Activated T-helper 1 cell treated with anti-CD3 and anti-CD28 coated beads, Interleukin-2, amount 50 U/mL, for 16 hours (primary cell): ENCODE measurements around the gene MCTP2.

ENCODE experiments used
- DNase-seq, 2 donors: peaks; one replicate each; pipeline ENCODE4 v3.0.0-alpha.2; 2020; ENCODE audit warnings: low read depth in 1 of 2, low spot score in 1 of 2

Gene MCTP2

DNA sequence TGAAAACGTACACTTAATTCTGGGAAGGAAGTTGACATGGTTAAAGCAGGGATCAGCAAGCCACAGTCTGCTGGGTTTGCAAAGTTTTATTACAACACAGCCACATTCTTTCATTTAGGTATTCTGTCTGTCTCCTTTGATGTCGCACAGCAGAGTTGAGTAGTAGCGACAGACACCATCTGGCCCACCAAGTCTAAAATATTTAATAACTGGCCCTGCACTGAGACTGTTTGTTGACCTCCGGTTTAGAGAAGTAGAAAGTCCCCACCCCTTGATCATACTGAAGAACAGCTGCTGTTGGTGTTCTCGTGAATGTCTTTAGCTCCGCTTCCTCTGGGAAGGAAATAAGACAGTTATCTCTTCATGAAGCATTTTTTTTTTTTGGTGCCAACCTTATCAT, 66.2 kb downstream of the MCTP2 start:
- DNase-seq: no peak

GRCh38 chr15:94298364-94298763, 67.0 kb downstream of the MCTP2 start:
- no peak for DNase-seq

DNA sequence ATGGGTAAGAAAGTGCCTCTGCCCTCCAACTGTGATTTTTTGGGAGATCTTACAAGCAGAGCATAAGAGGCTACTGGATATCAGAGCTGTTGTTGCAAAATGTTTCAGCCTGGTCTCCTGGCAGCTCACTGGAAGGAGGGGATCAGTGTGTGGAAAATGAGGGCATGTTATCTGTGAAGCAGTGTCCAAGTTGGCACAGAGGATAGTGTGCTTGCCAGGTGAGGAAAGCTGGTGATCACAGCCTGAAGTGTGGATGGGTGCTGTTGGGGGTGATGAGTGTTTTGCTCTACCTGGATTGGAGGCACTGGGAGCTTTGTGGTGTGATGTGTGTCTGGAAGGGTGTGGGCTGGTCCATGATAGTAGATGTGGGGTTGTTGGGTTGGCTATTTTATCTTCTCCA, 69.3 kb downstream of the MCTP2 start:
- no peak for DNase-seq

DNA sequence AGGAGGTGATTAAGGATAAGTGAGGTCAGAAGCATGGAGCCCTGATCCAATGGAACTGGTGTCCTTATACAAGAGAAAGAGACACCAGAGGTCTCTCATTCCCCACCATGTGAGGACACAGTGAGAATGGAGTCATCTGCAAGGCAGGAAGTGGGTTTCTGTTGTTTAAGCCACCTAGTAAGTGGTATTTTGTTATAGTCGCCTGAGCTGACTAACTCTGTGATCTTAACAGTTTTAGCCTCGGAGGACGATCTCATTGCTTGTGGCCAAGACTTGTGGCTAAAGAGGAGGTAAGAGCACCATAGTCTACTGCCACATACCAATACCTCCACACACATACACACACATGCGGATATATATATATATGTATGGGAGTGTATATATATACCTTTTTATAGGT, 73.8 kb downstream of the MCTP2 start:
- no peak for DNase-seq

DNA sequence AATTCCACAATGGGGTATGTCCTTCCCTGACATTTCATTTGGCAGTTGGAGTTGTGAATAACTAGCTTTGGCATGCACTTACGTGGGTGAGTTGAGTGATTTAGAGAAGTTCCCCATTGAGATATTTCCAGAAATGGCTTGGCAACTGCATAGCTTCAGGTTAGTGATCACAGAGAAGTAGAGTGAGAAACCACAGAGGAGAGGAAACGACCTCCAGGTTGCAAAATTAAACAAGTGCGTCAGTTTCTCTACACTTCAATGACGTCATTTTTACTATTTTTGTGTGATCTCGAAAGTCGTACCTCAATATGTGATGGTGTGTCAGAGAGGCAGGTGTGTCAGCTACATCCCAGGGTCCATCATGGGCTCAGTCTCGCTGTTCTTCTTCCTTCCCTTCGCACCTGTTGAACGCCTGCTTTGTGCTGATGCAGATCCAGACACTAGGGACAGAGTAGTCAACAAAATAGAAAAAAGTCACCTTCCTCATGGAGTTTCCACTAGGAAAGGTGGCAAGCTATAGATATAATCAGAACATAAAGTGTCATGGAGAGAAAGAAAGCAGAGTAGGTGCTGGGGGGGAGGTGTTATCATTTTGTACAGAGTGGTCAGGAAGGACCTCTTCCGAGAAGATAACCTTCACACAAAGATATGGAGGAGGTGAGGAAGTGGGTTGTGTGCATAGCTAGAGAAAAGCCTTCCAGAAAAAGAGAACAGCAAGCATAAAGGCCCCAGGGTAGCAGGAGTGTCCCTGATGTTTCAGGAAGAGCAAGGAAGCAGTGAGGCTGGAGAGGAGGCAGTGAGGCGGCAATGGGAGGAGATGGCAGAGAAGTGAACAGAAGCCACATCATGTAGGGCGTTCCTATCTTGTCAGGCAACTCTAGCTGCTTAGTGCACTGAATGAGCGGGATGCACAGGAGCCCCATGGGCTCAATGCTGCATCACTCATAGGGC, 75.6 kb downstream of the MCTP2 start:
- DNase-seq: no peak

- no peak for DNase-seq
Measured at GRCh38 chr15:94312946-94313345, 81.6 kb downstream of the MCTP2 start.

DNA sequence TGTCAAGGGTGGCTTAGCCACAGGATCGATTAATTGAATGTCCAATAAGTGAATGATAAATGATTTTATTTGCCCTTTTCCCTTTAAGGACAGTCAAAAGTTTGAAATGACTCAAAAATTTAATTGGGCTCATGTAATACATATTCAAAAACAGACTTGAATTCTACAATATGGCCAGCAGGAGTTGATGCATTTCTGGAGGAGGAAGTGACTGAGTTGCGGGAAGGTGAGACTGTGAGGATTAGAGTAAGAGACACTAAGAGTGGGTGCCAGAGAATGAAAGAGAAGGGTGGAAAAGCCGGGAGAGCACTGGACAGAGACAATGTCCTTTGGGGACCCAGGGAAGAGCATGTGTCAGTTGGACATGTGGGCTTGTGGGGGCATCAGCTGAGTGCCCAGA, 83.3 kb downstream of the MCTP2 start:
- DNase-seq: no peak

DNA sequence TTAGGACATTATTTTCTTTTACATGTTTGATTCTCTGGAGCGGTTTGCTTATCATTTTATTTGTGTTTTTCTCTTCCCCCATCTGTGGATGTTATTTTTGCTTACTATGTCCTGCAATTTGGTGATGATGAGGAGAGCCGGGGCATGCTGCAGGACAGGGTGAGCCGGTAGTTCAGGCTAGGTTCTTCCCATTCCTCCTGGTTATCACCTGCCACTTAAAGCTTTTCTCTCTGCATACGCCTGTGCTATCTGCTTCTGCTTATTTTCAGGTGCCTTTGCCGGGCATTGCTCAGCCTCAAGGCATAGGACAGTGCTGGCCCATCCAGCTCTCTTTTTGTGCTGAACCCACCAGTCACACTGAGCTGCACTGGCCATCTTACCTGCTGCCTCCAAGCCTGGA, 85.8 kb downstream of the MCTP2 start:
- DNase-seq: no peak

DNA sequence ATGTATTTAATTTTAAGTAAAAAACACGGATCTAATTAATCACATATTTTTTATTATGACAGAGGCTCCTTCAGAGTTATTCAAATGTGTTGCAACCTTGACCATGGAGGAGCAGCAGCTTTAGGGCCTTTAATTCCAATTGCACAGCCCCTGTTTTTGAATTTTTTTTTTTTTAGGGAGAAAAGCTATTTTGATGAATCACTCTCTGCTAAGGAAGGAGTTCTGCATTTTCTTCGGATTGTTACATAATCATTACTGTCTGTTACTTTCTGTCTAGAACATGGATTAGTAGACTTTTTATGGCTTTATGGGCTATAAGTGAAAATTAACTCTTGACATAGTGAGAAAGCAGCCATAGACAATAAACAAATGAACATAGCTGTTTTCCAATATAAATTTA, 90.8 kb downstream of the MCTP2 start:
- DNase-seq: no peak

- no peak for DNase-seq
Measured at GRCh38 chr15:94323076-94323475, 91.7 kb downstream of the MCTP2 start.

DNA sequence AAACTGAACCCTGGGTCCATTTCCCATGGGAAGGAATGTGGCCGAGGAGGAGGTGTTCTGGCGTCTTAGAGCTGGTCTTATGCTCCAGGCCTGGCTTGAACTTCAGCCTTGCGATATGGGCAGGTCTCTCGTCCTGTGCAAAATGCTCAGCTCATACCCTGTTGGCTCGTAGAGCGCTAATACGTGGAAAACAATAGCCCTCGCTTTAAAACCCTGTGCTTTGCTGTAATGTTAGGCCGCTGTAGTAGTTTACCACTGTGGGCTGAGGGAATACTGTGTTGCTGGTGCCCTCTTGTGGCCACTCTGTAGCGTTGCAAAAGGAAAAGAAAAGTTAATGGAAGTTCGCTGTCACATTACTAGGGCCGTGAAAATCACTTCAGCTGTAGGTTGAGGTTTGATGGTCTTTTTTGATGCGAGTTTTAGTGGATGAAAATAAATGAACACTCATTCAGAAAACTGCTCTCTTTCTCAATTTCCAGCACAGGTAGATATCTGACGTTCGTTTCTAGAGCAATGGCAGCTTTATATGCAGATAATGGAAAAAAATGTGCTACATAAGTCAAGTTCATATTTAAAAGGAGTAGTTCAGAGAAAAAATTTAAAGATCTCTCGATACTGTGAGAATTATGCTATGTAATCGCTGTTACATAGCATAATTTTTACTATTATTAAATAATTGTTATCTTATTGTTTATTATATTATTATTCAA, 92.9 kb downstream of the MCTP2 start:
- DNase-seq: peak; percentile 7 to 33

- no peak for DNase-seq
Measured at GRCh38 chr15:94324835-94325767, 93.7 kb downstream of the MCTP2 start.

- no peak for DNase-seq
Measured at GRCh38 chr15:94327356-94327936, 96.1 kb downstream of the MCTP2 start.

DNA sequence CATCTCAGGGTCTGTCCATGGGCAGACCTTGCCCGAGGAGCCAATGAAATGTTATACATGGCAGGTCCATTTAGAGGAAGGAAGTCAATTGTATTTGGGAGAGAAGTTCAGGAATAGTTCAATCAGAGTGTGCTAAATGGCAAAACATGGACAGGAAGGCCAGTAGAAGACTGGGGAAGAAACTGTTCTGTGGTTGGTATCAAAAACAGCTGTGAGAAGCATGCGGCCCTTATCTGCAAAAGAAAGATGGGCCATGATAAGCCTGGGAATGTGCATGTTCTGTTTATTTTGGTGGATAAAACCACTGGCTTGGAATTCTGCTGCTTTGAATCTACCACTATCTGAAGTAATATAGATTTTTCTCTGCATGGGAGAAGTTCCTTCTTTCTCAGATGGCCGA, 100.4 kb downstream of the MCTP2 start:
- no peak for DNase-seq

GRCh38 chr15:94335616-94336015, 104.3 kb downstream of the MCTP2 start:
- no peak for DNase-seq

- DNase-seq: no peak
Measured at GRCh38 chr15:94336817-94337467, 105.6 kb downstream of the MCTP2 start.

DNA sequence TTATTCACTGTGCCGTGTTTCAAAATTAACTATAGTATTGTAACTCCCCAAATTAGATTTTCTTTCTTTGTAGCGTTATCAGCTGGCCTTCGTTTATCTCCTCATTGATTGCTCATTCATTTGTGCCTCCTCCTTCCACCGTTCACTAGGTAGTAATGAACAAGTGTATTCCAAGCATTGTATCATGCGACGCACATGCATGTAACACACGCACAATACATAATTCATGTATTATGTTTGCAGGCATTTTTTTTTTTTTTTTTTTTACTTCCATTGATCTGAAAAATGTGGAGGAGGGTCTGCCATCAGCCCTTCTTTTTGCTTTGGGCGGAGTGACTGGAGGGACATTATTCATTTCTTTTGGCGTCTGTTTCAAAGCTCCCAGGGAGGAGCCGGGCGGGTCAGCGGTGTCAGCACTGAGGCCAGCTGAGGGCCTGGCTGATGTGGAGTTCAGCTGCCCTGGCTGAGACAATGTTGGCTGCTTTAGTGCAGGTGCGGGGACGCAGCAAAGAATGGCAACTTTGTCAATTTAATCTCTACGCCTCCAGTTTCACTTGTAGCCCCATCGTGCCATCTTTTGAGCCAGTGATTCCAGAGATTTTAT, 107.0 kb downstream of the MCTP2 start:
- DNase-seq: no peak

DNA sequence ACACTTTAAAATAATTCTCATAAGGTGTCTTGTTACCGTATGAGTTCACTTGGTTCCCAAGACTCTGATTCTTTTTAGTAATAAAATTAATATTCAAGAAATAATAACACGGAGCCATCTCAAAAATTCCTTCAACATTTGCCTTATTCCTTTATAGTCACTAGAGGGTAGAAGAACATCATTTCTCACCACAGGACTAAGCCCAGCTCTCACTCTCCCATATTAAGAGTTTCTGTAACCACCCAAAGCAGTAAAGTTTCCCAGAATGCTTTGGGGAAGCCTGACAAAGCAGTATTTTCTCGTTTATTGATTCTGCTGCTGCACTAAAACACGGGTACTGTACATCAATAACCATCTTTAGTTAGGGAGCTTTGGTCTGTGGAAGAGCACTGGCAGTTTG, 114.9 kb downstream of the MCTP2 start:
- DNase-seq: no peak

DNA sequence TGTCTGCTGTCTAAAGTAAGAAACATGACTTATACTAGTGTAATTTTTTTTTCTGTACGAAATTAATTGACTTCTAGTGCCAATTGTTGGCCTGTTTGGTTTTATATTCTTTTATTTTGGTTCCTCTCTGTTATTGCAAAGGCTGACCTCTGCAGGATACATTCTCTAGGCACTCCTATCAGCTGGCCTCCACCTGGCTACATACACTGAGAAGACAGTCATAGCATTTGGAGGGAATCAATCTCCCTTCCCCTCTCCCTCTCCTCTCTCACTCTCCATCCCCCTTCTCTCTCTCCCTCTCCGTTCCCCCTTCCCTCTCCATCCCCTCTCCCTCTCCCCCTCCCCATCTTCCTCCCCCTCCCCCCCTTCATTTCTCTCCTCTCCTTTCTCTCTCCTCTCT, 116.7 kb downstream of the MCTP2 start:
- DNase-seq: no peak

DNA sequence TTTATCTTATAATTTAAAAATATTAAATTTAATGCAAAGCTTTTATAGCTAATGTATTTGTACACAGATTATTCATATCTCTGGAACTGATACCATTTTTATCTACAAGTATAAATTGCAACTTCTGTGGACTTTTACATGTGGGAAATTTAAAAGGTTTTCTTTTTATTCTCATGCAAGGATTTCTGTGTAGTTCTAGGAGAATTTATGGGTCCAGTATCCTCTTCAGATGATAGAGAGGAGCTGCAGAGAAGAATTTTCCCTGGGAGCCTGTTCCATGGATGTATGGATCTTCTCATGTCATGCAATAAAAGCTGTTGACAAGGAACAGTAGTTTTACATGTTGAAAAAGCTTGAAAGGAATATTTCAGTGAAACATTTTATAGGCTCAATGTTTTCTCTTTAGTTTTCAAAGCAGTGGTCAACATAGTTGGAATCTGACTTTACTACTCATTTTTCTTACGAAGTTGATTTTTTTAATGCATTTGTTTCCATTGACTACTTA, 119.7 kb downstream of the MCTP2 start:
- DNase-seq: no peak
